ENCODE results near the gene NTM.

DNA sequence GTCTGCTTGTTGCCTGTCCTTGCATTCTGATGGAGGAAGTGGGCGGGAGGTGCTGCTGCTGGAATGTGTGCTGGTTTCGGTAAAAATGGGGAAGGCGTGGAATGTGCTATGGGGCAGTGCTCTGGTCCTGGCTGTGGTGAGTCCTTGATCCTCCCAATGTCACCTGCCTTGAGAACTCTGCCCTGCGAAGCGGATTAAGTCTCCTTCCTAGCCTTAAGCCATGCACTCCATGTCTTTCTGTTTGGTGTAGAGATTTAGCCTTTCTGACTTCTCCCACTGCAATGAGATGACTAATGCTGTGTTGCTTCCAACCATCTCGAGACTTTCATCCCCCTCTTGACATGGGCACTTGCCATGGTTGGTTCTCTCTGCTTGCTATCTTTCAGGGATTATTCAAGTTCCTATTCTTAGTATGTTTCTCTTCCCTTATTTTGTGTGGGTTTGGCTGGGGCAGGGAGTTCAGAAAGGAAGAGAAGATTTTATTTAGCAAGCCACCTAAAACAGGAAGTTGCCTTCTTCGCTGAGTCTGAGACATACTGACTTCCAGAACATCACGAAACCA is 687.9 kb downstream of the NTM start:
- TF ChIP-seq, protein P1, sequence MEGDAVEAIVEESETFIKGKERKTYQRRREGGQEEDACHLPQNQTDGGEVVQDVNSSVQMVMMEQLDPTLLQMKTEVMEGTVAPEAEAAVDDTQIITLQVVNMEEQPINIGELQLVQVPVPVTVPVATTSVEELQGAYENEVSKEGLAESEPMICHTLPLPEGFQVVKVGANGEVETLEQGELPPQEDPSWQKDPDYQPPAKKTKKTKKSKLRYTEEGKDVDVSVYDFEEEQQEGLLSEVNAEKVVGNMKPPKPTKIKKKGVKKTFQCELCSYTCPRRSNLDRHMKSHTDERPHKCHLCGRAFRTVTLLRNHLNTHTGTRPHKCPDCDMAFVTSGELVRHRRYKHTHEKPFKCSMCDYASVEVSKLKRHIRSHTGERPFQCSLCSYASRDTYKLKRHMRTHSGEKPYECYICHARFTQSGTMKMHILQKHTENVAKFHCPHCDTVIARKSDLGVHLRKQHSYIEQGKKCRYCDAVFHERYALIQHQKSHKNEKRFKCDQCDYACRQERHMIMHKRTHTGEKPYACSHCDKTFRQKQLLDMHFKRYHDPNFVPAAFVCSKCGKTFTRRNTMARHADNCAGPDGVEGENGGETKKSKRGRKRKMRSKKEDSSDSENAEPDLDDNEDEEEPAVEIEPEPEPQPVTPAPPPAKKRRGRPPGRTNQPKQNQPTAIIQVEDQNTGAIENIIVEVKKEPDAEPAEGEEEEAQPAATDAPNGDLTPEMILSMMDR (IDR thresholded peaks at IDR 0.05; ENCODE audit: poor library complexity) = no peak
- TF ChIP-seq EZH2 (IDR thresholded peaks at IDR 0.05; ENCODE audit: borderline replicate concordance) = no peak
- no peak for TF ChIP-seq EZH2phosphoT487 (IDR thresholded peaks at IDR 0.05; ENCODE audit: low read depth, severe bottlenecking, unreplicated experiment)

Measured in hepatocyte (in vitro differentiated cells).